GM12873 (cell line): ENCODE results near the gene ESYT1.

ENCODE experiments used
- CTCF ChIP-seq: IDR thresholded peaks from 2 replicates; pipeline ENCODE4 v1.5.1; 2012; ENCODE audit warnings: low read depth, mild to moderate bottlenecking, moderate library complexity, low read length, control low read depth; ENCODE audit not compliant: insufficient read depth; ENCODE audit errors: missing control alignments

The ESYT1 gene, protein sequence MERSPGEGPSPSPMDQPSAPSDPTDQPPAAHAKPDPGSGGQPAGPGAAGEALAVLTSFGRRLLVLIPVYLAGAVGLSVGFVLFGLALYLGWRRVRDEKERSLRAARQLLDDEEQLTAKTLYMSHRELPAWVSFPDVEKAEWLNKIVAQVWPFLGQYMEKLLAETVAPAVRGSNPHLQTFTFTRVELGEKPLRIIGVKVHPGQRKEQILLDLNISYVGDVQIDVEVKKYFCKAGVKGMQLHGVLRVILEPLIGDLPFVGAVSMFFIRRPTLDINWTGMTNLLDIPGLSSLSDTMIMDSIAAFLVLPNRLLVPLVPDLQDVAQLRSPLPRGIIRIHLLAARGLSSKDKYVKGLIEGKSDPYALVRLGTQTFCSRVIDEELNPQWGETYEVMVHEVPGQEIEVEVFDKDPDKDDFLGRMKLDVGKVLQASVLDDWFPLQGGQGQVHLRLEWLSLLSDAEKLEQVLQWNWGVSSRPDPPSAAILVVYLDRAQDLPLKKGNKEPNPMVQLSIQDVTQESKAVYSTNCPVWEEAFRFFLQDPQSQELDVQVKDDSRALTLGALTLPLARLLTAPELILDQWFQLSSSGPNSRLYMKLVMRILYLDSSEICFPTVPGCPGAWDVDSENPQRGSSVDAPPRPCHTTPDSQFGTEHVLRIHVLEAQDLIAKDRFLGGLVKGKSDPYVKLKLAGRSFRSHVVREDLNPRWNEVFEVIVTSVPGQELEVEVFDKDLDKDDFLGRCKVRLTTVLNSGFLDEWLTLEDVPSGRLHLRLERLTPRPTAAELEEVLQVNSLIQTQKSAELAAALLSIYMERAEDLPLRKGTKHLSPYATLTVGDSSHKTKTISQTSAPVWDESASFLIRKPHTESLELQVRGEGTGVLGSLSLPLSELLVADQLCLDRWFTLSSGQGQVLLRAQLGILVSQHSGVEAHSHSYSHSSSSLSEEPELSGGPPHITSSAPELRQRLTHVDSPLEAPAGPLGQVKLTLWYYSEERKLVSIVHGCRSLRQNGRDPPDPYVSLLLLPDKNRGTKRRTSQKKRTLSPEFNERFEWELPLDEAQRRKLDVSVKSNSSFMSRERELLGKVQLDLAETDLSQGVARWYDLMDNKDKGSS

DNA sequence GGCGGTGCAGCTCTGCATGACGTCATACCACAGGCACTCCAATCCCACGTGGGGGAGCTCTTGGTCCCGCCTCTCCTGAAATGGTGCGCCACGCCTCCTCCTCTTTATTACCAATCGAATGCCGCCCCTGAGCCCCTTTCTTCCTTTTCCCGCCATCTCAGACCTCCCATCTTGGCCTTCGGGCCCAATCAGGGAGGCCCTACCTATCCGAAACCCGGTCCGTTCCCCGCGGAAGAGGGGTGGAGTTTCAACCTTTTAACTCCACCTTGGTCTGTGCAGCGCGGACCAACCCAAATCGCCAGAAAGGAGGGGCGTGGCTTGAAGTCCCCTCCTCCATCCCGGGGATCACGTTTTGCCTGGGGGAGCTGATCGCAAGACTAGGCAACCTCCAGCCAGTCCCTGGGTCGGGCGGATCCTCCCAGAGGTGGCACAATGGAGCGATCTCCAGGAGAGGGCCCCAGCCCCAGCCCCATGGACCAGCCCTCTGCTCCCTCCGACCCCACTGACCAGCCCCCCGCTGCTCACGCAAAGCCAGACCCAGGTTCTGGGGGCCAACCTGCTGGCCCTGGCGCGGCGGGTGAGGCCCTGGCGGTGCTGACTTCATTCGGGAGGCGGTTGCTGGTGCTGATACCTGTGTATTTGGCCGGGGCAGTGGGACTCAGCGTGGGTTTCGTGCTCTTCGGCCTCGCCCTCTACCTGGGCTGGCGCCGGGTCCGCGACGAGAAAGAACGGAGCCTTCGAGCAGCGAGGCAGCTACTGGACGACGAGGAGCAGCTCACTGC lies at the start of gene ESYT1:
Gene ESYT1 (plus strand): TSS at position 380 of the 782 bp plus-strand sequence. CDS start 53 bp downstream, at position 433.
- no peak for TF ChIP-seq CTCF

DNA sequence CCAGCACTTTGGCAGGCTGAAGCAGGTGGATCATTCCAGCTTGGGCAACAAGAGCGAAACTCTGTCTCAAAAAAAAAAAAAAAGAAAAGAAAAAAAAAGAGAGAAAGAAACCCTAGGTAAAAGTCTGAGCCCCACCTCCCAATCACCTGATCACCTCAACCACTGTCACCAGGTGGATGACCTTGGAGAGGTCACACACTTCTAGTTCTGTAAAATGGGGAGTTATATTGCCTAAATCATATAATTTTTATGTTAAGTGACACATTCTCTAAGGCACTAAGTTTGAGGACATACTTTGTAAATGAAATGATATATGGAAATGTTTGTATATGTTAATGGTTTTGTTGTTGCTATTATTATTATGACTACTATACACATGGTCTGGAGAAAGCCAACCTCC lies 49.6 kb upstream of the ESYT1 start:
- TF ChIP-seq CTCF: no peak

- peak; percentile 63 for TF ChIP-seq CTCF
These were observed 48.9 kb upstream of the ESYT1 start for GRCh38 chr12:56078931-56079722.

DNA sequence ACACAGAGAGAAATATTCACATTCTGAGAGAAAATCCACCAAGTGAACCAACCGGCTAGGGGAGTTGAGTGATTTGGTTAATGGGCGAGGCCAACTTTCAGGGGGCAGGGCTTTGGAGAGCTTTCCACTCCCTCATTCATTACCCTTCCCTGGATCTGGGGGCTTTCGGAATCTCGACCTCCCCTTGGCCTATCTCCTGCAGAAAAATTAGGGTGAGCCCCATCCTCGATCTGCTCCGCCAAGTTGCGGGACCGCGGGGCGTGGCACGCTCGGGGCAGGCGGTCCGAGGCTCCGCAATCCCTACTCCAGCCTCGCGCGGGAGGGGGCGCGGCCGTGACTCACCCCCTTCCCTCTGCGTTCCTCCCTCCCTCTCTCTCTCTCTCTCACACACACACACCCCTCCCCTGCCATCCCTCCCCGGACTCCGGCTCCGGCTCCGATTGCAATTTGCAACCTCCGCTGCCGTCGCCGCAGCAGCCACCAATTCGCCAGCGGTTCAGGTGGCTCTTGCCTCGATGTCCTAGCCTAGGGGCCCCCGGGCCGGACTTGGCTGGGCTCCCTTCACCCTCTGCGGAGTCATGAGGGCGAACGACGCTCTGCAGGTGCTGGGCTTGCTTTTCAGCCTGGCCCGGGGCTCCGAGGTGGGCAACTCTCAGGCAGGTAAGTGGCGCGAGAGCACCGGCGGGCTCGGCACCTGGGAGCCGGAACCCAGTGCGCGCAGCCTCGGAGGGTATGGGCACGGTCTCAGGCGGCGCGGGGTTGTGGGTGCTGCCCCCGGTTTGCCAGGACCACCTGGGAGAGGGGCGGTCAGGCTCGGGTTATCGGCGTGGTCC lies 48.1 kb upstream of the ESYT1 start, which contains the start of gene ERBB3:
Gene ERBB3 (plus strand): TSS at position 443 of the 833 bp plus-strand sequence. CDS start 136 bp downstream, at position 579.
- TF ChIP-seq CTCF: peak; percentile 8

DNA sequence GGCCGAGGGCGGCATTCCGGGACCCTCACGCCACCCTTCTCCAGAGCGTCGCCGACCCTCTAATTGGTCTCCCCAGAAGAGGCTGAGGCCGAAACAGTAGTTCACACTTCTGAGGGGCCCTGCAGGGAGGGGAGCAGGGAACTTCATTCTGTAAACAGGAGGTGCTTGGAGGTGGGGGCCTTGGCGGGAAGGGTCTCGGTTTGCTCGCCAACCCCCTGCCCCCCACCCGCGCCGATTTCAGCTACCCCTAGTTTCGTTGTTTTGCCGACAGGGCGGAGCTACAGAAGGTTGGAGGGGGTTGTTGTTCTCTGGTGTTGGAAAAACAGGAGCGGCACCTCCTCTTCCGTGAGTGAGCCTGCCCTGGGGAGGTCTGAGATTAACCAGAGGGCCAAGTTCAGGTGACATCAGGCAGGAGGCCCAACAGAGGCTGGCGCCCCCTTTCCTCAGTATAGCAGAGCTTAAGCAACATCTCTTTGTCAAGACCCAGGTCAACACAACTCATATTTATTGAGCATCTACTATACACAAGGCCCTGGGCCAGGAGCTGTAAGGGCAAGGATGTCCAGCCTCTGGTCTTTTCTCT lies 47.4 kb upstream of the ESYT1 start:
- TF ChIP-seq CTCF: no peak
